Smooth muscle cell (in vitro differentiated cells): ENCODE results near the gene INTS6. TPM values are rescaled to one million over a fixed set of nuclear protein-coding genes. Genes with fewer than 3 reads are reported as not detected.

Source experiments
- DNase-seq: peaks from one replicate; lab custom pipeline; 2025; ENCODE audit not compliant: unreplicated experiment; lab: John Stamatoyannopoulos, UW
- H2AFZ ChIP-seq: fragments of 200-600 bp; sonication (generic); 2 replicates; pipeline ENCODE4 v1.6.0; 2016; ENCODE audit warnings: antibody characterized with exemption, low read depth, mild to moderate bottlenecking
- H3F3A ChIP-seq: fragments of 200-600 bp; sonication (generic); 2 replicates; pipeline ENCODE4 v1.6.0; 2017; ENCODE audit warnings: antibody characterized with exemption, low read depth
- H3K27ac ChIP-seq: fragments of 200-600 bp; sonication (generic); 2 replicates; pipeline ENCODE4 v1.5.1; 2016; ENCODE audit warnings: low read depth, mild to moderate bottlenecking
- H3K27me3 ChIP-seq: fragments of 200-600 bp; sonication (generic); 2 replicates; pipeline ENCODE4 v1.6.1; 2016; ENCODE audit warnings: low read depth, mild to moderate bottlenecking
- H3K36me3 ChIP-seq: fragments of 200-600 bp; sonication (generic); 2 replicates; pipeline ENCODE4 v1.5.1; 2016; ENCODE audit warnings: low read depth
- H3K4me1 ChIP-seq: fragments of 200-600 bp; sonication (generic); 2 replicates; pipeline ENCODE4 v1.5.1; 2016; ENCODE audit warnings: low read depth
- H3K4me2 ChIP-seq: fragments of 200-600 bp; sonication (generic); 2 replicates; pipeline ENCODE4 v1.6.0; 2016; ENCODE audit warnings: mild to moderate bottlenecking
- H3K4me3 ChIP-seq: fragments of 200-600 bp; sonication (generic); 2 replicates; pipeline ENCODE4 v1.5.1; 2016; ENCODE audit warnings: mild to moderate bottlenecking
- H3K79me2 ChIP-seq: fragments of 200-600 bp; sonication (generic); 2 replicates; pipeline ENCODE4 v1.6.0; 2016; ENCODE audit warnings: low read depth, mild to moderate bottlenecking
- H3K9ac ChIP-seq: fragments of 200-600 bp; sonication (generic); 2 replicates; pipeline ENCODE4 v1.6.0; 2016; ENCODE audit warnings: low read depth
- H3K9me3 ChIP-seq: fragments of 200-600 bp; sonication (generic); replicated peaks from 2 replicates; pipeline ENCODE4 v1.5.1; 2016; ENCODE audit warnings: low read depth
- H4K20me1 ChIP-seq: fragments of 200-600 bp; sonication (generic); 2 replicates; pipeline ENCODE4 v1.6.0; 2016; ENCODE audit warnings: low read depth
- WGBS: methylation state at CpG from one replicate; pipeline ENCODE4 v1.1.7; 2016; ENCODE audit warnings: low lambda C conversion rate; 5-methylcytosine and 5-hydroxymethylcytosine counted together
- polyA plus RNA-seq: library from polyadenylated mRNA; unstranded; fragments of >200 nt; fragmentation: Nextera tagmentation; extraction: Ambion mirVana; gene quantifications from 2 replicates; pipeline ENCODE4 v1.2.1, GENCODE V29; 2016
- total RNA-seq: library from RNA; depleted of rRNA; stranded (reverse); fragments of >200 nt; gene quantifications from 2 replicates; pipeline ENCODE4 v1.2.3, GENCODE V29; 2014
- TF ChIP-seq, protein P1 (sequence below): fragments of 200-600 bp; sonication (generic); IDR thresholded peaks from 2 replicates; pipeline ENCODE4 v1.5.1; 2017; ENCODE audit warnings: borderline replicate concordance, mild to moderate bottlenecking, antibody characterized with exemption; ENCODE audit not compliant: insufficient read depth, poor library complexity, severe bottlenecking

INTS6 gene
- total and polyA plus RNA-seq, 2 experiments from 2014 or later, result 22.5 to 51.6 TPM

DNA sequence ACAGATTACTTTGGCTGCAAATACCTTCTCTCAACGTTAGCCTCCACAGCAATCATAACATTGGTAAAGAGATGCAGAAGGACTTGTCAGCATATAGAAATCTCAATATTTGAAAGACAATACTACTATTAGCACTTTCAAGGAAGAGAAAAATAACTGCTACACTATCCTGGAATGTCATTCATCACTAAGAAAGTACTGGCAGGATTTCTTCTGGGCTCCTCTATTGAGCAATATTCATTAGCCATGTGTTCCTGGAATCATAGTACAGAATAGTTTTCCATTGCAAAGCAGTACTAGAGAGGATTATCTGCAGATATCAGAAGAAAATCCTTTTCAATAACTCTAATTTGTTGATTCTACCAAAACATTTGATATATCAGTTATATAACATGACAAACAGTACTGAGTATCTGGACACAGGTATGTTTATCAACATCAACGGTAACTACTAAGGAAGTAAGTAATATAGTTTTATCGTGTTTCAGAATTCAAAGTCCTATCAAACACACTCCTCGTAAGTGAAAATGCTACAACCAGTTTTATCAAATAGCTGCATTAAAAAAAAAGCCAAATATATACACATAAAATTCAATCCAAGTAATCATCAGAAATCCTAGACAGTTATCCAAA lies 27.3 kb downstream of the INTS6 start:
- H3K27ac ChIP-seq, result peak overlapping the region; percentile 48
- peaks cover 88% of the 10 kb centered on the region for H4K20me1 ChIP-seq
- H3K4me3 ChIP-seq, result no peak overlapping the region
- WGBS, result 69% methylated on average over 4 of the region's 4 CpGs
- no peaks in the 10 kb centered on the region for H3K9me3 ChIP-seq
- H3K9ac ChIP-seq, result no peak overlapping the region
- TF ChIP-seq, protein P1, sequence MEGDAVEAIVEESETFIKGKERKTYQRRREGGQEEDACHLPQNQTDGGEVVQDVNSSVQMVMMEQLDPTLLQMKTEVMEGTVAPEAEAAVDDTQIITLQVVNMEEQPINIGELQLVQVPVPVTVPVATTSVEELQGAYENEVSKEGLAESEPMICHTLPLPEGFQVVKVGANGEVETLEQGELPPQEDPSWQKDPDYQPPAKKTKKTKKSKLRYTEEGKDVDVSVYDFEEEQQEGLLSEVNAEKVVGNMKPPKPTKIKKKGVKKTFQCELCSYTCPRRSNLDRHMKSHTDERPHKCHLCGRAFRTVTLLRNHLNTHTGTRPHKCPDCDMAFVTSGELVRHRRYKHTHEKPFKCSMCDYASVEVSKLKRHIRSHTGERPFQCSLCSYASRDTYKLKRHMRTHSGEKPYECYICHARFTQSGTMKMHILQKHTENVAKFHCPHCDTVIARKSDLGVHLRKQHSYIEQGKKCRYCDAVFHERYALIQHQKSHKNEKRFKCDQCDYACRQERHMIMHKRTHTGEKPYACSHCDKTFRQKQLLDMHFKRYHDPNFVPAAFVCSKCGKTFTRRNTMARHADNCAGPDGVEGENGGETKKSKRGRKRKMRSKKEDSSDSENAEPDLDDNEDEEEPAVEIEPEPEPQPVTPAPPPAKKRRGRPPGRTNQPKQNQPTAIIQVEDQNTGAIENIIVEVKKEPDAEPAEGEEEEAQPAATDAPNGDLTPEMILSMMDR, result no peak
- H3K4me1 ChIP-seq, result peaks cover 12% of the 10 kb centered on the region
- DNase-seq, result no peak
- H3K79me2 ChIP-seq, result peaks cover 97% of the 10 kb centered on the region
- peaks cover 6% of the 10 kb centered on the region for H3K36me3 ChIP-seq
- no peaks in the 10 kb centered on the region for H3F3A ChIP-seq
- no peaks in the 10 kb centered on the region for H3K27me3 ChIP-seq
- H2AFZ ChIP-seq, result no peak overlapping the region
- H3K4me2 ChIP-seq, result peak overlapping the region; percentile 2

DNA sequence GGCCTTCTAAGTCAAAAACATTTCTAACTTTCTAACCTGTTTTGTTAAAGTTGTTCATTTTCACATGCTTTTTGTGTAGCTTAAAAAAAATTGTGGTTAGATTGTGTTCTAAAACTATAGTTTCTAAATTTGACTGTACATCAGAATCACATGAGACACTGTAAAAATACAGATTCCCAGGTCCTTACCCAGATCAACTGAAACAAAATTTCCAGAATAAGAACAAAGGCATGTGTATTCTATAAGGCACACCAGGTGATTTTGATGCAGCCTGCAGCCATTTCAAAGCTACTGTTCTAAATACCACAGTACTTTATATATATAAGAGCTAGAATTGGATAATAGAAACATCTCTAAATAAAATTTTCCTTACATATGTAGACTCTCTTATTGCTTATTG lies 29.1 kb downstream of the INTS6 start:
- H3K27ac ChIP-seq, result no peak overlapping the region
- H3F3A ChIP-seq, result no peaks in the 10 kb centered on the region
- H3K27me3 ChIP-seq, result no peaks in the 10 kb centered on the region
- peaks cover 99% of the 10 kb centered on the region for H3K79me2 ChIP-seq
- H3K9ac ChIP-seq, result no peak overlapping the region
- H3K9me3 ChIP-seq, result no peaks in the 10 kb centered on the region
- TF ChIP-seq, protein P1, result no peak
- H3K4me3 ChIP-seq, result no peak overlapping the region
- H3K36me3 ChIP-seq, result no peaks in the 10 kb centered on the region
- no peak for DNase-seq
- no peak overlapping the region for H2AFZ ChIP-seq
- peaks cover 12% of the 10 kb centered on the region for H3K4me1 ChIP-seq
- H3K4me2 ChIP-seq, result no peak overlapping the region
- peaks cover 97% of the 10 kb centered on the region for H4K20me1 ChIP-seq

GRCh38 chr13:51422484-51422883 lies 30.4 kb downstream of the INTS6 start:
- WGBS, result 88% methylated on average over 1 of the region's 1 CpG
- Histone ChIP-seq H2AFZ (no peak overlapping the region), H3K9ac (no peak overlapping the region), H3K27me3 (no peaks in the 10 kb centered on the region), H3K4me2 (no peak overlapping the region), H3F3A (no peaks in the 10 kb centered on the region), H3K4me3 (no peak overlapping the region), H3K9me3 (no peaks in the 10 kb centered on the region), H3K36me3 (peaks cover 5% of the 10 kb centered on the region), H3K27ac (no peak overlapping the region), H3K79me2 (peaks cover 99% of the 10 kb centered on the region), H3K4me1 (peaks cover 11% of the 10 kb centered on the region), H4K20me1 (peaks cover 98% of the 10 kb centered on the region)
- DNase-seq, result no peak
- TF ChIP-seq, protein P1, result no peak
